Measurements from ENCODE around the gene ATF7IP.

DNA sequence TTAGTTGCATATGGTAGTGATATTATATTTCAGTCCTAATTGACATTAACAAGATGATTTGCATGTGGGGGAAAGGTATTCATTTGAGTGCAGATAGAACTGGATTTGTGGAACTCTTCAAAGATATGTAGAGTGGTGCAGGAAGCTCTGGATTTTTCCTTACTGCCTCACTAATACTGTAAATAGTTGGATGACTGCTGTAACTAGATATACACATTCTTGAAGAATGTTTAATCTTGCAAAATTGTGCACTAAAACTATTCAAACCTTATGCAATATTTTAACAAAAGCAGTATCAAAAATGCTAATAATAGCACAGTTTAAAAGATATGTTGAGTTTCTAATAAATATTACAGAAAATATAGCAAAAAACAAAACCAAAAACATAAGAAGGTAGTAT lies 43.1 kb upstream of the ATF7IP start:
- TF ChIP-seq, protein P1, sequence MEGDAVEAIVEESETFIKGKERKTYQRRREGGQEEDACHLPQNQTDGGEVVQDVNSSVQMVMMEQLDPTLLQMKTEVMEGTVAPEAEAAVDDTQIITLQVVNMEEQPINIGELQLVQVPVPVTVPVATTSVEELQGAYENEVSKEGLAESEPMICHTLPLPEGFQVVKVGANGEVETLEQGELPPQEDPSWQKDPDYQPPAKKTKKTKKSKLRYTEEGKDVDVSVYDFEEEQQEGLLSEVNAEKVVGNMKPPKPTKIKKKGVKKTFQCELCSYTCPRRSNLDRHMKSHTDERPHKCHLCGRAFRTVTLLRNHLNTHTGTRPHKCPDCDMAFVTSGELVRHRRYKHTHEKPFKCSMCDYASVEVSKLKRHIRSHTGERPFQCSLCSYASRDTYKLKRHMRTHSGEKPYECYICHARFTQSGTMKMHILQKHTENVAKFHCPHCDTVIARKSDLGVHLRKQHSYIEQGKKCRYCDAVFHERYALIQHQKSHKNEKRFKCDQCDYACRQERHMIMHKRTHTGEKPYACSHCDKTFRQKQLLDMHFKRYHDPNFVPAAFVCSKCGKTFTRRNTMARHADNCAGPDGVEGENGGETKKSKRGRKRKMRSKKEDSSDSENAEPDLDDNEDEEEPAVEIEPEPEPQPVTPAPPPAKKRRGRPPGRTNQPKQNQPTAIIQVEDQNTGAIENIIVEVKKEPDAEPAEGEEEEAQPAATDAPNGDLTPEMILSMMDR (IDR thresholded peaks at IDR 0.05) = no peak
- no peak for TF ChIP-seq POLR2A (IDR thresholded peaks at IDR 0.05)
